Vagina (tissue), 2 donors: Measurements from ENCODE around the gene BCAS4.

Experiments
- CTCF ChIP-seq, 3 experiments: fragments of 450-650 bp in 2 of 3; fragments of 200-600 bp in 1 of 3; sonication (generic) in 1 of 3; IDR thresholded peaks; one replicate each; pipeline ENCODE4 v1.5.1; 2017 to 2019; ENCODE audit warnings: antibody characterized with exemption in 3 of 3, mild to moderate bottlenecking in 2 of 3, moderate library complexity in 2 of 3
- POLR2A ChIP-seq, 2 donors: fragments of 450-650 bp; IDR thresholded peaks; one replicate each; pipeline ENCODE4 v1.6.1; 2017; ENCODE audit warnings: antibody characterized with exemption in 2 of 2, mild to moderate bottlenecking in 2 of 2, moderate library complexity in 2 of 2

GRCh38 chr20:50810063-50810462, 15.2 kb downstream of the BCAS4 start:
- TF ChIP-seq CTCF (IDR thresholded peaks at IDR 0.05) = no peak
- TF ChIP-seq POLR2A (IDR thresholded peaks at IDR 0.05) = no peak
